HepG2 (cell line): ENCODE data around the gene USP40.

ENCODE experiments used
- EZH2 ChIP-seq: conservative IDR thresholded peaks from 2 replicates; pipeline ENCODE4 v1.6.1; 2012; ENCODE audit warnings: mild to moderate bottlenecking, low read depth, low read length, moderate library complexity
- HNRNPLL ChIP-seq: fragments of 200-400 bp; formaldehyde crosslinking; IDR thresholded peaks from 2 replicates; pipeline ENCODE4 v1.6.1; 2017; ENCODE audit warnings: mild to moderate bottlenecking, low read depth, low read length; ENCODE audit not compliant: poor library complexity, severe bottlenecking
- TF ChIP-seq, protein P1 (sequence below): sonication (generic); formaldehyde crosslinking; IDR thresholded peaks from 2 replicates; pipeline ENCODE4 v1.5.0; 2020; ENCODE audit warnings: mild to moderate bottlenecking, missing genetic modification reagents, moderate library complexity
- TF ChIP-seq, protein P2 (sequence below): sonication (generic); formaldehyde crosslinking; IDR thresholded peaks from 2 replicates; pipeline ENCODE4 v1.4.0; 2020; ENCODE audit warnings: missing genetic modification reagents

DNA sequence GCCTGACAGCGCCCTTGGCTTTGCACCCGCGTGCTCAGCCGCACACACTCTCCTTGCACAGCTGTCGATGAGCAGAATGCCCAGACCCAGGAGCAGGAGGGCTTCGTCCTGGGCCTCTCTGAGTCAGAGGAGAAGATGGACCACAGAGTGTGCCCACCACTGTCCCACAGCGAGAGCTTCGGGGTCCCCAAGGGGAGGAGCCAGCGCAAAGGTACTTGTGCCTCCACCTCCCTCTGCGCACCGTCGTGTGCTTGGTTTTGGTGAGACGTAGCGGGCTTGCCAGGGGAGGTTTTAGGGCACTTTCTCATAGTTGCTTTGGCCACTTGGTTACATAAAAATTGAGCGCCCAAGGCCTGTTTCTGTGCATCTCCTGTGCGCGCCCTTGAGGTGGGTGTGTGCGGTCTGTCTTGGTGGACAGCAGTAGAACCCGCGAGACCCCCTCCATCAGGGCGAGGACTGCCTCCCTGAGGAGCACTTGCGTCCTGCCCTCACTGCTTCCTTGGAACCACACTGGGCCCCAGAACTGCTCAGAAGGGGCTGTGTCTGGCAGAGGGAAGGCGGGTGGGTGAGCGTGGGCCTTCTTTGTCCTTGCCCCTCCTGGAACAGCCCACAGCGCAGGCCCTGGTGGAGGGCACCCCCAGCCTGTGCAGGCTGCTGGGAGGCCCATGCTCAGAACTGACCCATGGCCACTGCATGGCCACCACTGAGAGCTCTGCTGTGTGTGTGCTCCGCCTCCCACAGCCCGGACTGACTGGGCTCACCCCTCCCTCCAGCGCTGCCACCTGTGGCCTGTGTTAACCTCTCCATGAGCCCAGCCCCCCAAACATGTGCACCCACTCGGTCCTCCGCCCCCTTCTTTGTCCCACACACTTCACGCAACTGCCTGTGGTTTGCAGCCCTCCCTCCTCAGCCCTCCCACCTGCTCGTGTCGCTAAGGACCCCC is 116.4 kb downstream of the USP40 start:
- TF ChIP-seq HNRNPLL (no peak), EZH2 (no peak)
- TF ChIP-seq, protein P1, sequence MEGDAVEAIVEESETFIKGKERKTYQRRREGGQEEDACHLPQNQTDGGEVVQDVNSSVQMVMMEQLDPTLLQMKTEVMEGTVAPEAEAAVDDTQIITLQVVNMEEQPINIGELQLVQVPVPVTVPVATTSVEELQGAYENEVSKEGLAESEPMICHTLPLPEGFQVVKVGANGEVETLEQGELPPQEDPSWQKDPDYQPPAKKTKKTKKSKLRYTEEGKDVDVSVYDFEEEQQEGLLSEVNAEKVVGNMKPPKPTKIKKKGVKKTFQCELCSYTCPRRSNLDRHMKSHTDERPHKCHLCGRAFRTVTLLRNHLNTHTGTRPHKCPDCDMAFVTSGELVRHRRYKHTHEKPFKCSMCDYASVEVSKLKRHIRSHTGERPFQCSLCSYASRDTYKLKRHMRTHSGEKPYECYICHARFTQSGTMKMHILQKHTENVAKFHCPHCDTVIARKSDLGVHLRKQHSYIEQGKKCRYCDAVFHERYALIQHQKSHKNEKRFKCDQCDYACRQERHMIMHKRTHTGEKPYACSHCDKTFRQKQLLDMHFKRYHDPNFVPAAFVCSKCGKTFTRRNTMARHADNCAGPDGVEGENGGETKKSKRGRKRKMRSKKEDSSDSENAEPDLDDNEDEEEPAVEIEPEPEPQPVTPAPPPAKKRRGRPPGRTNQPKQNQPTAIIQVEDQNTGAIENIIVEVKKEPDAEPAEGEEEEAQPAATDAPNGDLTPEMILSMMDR (CRISPR knock-in tag) = no peak
- TF ChIP-seq, protein P2, sequence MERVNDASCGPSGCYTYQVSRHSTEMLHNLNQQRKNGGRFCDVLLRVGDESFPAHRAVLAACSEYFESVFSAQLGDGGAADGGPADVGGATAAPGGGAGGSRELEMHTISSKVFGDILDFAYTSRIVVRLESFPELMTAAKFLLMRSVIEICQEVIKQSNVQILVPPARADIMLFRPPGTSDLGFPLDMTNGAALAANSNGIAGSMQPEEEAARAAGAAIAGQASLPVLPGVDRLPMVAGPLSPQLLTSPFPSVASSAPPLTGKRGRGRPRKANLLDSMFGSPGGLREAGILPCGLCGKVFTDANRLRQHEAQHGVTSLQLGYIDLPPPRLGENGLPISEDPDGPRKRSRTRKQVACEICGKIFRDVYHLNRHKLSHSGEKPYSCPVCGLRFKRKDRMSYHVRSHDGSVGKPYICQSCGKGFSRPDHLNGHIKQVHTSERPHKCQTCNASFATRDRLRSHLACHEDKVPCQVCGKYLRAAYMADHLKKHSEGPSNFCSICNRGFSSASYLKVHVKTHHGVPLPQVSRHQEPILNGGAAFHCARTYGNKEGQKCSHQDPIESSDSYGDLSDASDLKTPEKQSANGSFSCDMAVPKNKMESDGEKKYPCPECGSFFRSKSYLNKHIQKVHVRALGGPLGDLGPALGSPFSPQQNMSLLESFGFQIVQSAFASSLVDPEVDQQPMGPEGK (CRISPR knock-in tag) = no peak
